Measurements from ENCODE around the gene POU1F1.

DNA sequence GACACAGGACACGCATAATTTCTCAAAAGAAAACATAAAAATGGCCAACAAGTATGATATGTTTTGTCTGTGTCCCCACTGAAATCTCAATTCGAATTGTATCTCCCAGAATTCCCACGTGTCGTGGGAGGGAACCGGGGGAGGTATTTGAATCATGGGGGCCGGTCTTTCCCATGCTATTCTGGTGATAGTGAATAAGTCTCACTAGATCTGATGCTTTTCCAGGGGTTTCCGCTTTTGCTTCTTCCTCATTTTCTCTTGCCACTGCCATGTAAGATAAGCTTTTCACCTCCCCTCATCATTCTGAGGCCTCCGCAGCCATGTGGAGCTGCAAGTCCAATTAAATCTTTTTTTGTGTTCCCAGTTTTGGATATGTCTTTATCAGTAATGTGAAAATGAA, 12.1 kb upstream of the POU1F1 start:
- TF ChIP-seq CTCF (IDR thresholded peaks at IDR 0.05) (no peak), POLR2A (IDR thresholded peaks at IDR 0.05) (no peak), POLR2AphosphoS5 (IDR thresholded peaks at IDR 0.05) (no peak)

Data from upper lobe of left lung (tissue), 4 donors.